Skeletal muscle tissue (tissue), 5 donors: Measurements from ENCODE around the gene DMRT1. TPM values are rescaled to one million over a fixed set of nuclear protein-coding genes. Genes with fewer than 3 reads are reported as not detected.

ENCODE experiments used
- H3K27ac ChIP-seq: one replicate; pipeline ENCODE4 v1.7.0; 2013; ENCODE audit warnings: mild to moderate bottlenecking, low read depth, low read length, inconsistent platforms
- H3K27me3 ChIP-seq, 3 donors: one replicate each; pipeline ENCODE4 v1.7.0; 2013; ENCODE audit warnings: low read length in 3 of 3; ENCODE audit not compliant: control insufficient read depth in 3 of 3, insufficient read depth in 3 of 3
- H3K36me3 ChIP-seq, 3 donors: one replicate each; pipeline ENCODE4 v1.7.0; 2013; ENCODE audit warnings: low read length in 3 of 3; ENCODE audit not compliant: control insufficient read depth in 3 of 3, insufficient read depth in 3 of 3
- H3K4me1 ChIP-seq, 3 donors: one replicate each; pipeline ENCODE4 v1.7.0; 2013; ENCODE audit warnings: low read length in 3 of 3, mild to moderate bottlenecking in 3 of 3; ENCODE audit not compliant: control insufficient read depth in 3 of 3, insufficient read depth in 3 of 3
- H3K4me3 ChIP-seq, 3 donors: one replicate each; pipeline ENCODE4 v1.7.0; 2013; ENCODE audit warnings: low read length in 3 of 3
- H3K9ac ChIP-seq, 3 donors: one replicate each; pipeline ENCODE4 v1.7.0; 2013; ENCODE audit warnings: low read length in 3 of 3, mild to moderate bottlenecking in 3 of 3, moderate library complexity in 2 of 3, low read depth in 1 of 3
- H3K9me3 ChIP-seq, 3 donors: one replicate each; pipeline ENCODE4 v1.7.0; 2013; ENCODE audit warnings: low read length in 3 of 3; ENCODE audit not compliant: control insufficient read depth in 3 of 3
- small RNA-seq: library from RNA; depleted of rRNA; stranded (forward); fragments of <200 nt; gene quantifications from one replicate; pipeline ENCODE3, GENCODE V24; 2014
- total RNA-seq: library from RNA; depleted of rRNA; stranded (reverse); fragments of >200 nt; gene quantifications from one replicate; pipeline ENCODE4 v1.2.3, GENCODE V29; 2014
- donor health status: Osteomylitis.

DMRT1 gene
- total RNA-seq, 1 donor from 2014 or later: not detected

- Histone ChIP-seq H3K4me3 (no peak overlapping the region), H3K4me1 (peaks cover 0 to 5% (median 2%) of the 10 kb centered on the region in 3 donors), H3K9ac (no peak overlapping the region), H3K9me3 (no peaks in the 10 kb centered on the region), H3K27ac (no peak overlapping the region), H3K27me3 (peaks cover 0 to 5% (median 3%) of the 10 kb centered on the region in 3 donors), H3K36me3 (no peaks in the 10 kb centered on the region)
Observed at GRCh38 chr9:1008216-1008615, 166.7 kb downstream of the DMRT1 start.

GRCh38 chr9:1009101-1009707 is 167.7 kb downstream of the DMRT1 start:
- Histone ChIP-seq H3K4me1 (peaks cover 0 to 5% (median 2%) of the 10 kb centered on the region in 3 donors), H3K4me3 (no peak overlapping the region), H3K9ac (no peak overlapping the region), H3K27me3 (peaks cover 0 to 5% (median 3%) of the 10 kb centered on the region in 3 donors), H3K36me3 (no peaks in the 10 kb centered on the region), H3K9me3 (no peaks in the 10 kb centered on the region), H3K27ac (no peak overlapping the region)

GRCh38 chr9:1013021-1013420 is 171.5 kb downstream of the DMRT1 start:
- no peaks in the 10 kb centered on the region for H3K36me3 ChIP-seq
- H3K9me3 ChIP-seq: no peaks in the 10 kb centered on the region
- peaks cover 0 to 5% (median 2%) of the 10 kb centered on the region in 3 donors for H3K4me1 ChIP-seq
- H3K27me3 ChIP-seq: peaks cover 0 to 5% (median 0%) of the 10 kb centered on the region in 3 donors
- no peak overlapping the region for H3K9ac ChIP-seq
- no peak overlapping the region for H3K4me3 ChIP-seq
- no peak overlapping the region for H3K27ac ChIP-seq

- H3K36me3 ChIP-seq: no peaks in the 10 kb centered on the region
- no peaks in the 10 kb centered on the region for H3K9me3 ChIP-seq
- peaks cover 0 to 2% (median 1%) of the 10 kb centered on the region in 3 donors for H3K4me1 ChIP-seq
- H3K27me3 ChIP-seq: peaks cover 0 to 3% (median 0%) of the 10 kb centered on the region in 3 donors
- no peak overlapping the region for H3K4me3 ChIP-seq
- no peak overlapping the region for H3K27ac ChIP-seq
- no peak overlapping the region for H3K9ac ChIP-seq
Observed at GRCh38 chr9:1014225-1014624, 172.7 kb downstream of the DMRT1 start.

- H3K9ac ChIP-seq: no peak overlapping the region
- H3K9me3 ChIP-seq: no peaks in the 10 kb centered on the region
- H3K27me3 ChIP-seq: no peaks in the 10 kb centered on the region
- no peak overlapping the region for H3K4me3 ChIP-seq
- no peaks in the 10 kb centered on the region for H3K4me1 ChIP-seq
- no peak overlapping the region for H3K27ac ChIP-seq
- H3K36me3 ChIP-seq: no peaks in the 10 kb centered on the region
Observed at GRCh38 chr9:1014640-1015039, 173.1 kb downstream of the DMRT1 start.

- Histone ChIP-seq H3K9me3 (peaks cover 0 to 3% (median 0%) of the 10 kb centered on the region in 3 donors), H3K9ac (no peak overlapping the region), H3K4me3 (no peak overlapping the region), H3K4me1 (no peaks in the 10 kb centered on the region), H3K36me3 (no peaks in the 10 kb centered on the region), H3K27me3 (peaks cover 0 to 2% (median 0%) of the 10 kb centered on the region in 3 donors), H3K27ac (no peak overlapping the region)
Observed at GRCh38 chr9:1018121-1018520, 176.6 kb downstream of the DMRT1 start.

Small RNAs within 50 kb of the gene (small RNA-seq; reads per million reads assigned to genes)
- not detected for gene RNU6-1073P

Other genes with a start within 250 kb of the DMRT1 start
- under 0.01 TPM for gene DMRT3, start 135.0 kb downstream of the DMRT1 start, total RNA-seq
- gene DMRT2, start 208.7 kb downstream of the DMRT1 start, total RNA-seq: 23.5 TPM